ENCODE data around the gene TMEM17. TPM values are rescaled to one million over a fixed set of nuclear protein-coding genes. Genes with fewer than 3 reads are reported as not detected.

Gene TMEM17
- total and polyA plus RNA-seq, 2 donors (not counting 3 experiments of a cell fraction or from before 2014, with no cell fraction given): 0.91 to 2.0 TPM

- POLR2A ChIA-PET: no interaction called here
- no peak for FAIRE-seq
- no TSS peak for BruUV-seq (replicated peaks)
These were observed 41.9 kb upstream of the TMEM17 start for GRCh38 chr2:62547854-62548253.

More at GRCh38 chr2:62547854-62548253, 41.9 kb upstream of the TMEM17 start:
- H3K27ac ChIP-seq (ENCODE audit: insufficient read depth, low read depth, low read length): no peak overlapping the region
- intact Hi-C loops (cut with micrococcal nuclease): no loop called here
- DNase-seq (ENCODE audit: low read depth, low spot score): no peak
- no peak overlapping the region for H3K4me3 ChIP-seq (replicated peaks in 1 of 3; ENCODE audit: insufficient read depth in 1 of 3, low read depth in 1 of 3, low read length in 3 of 3)
- no peaks in the 10 kb centered on the region for H3K9me1 ChIP-seq (replicated peaks; ENCODE audit: control insufficient read depth, extremely low read depth, insufficient read depth, low read length)
- H3K36me3 ChIP-seq (ENCODE audit: control insufficient read depth in 2 of 2, extremely low read depth in 1 of 2, insufficient read depth in 2 of 2, low read length in 2 of 2): no peaks in the 10 kb centered on the region
- no peak overlapping the region for H3K9ac ChIP-seq (replicated peaks; ENCODE audit: extremely low read depth, insufficient read depth, low read length)
- no peak overlapping the region for H3K4me2 ChIP-seq (ENCODE audit: insufficient read depth, low read length)
- H2AFZ ChIP-seq (ENCODE audit: low read depth, low read length): no peak overlapping the region
- TF ChIP-seq POLR2AphosphoS5 (IDR thresholded peaks at IDR 0.05; ENCODE audit: insufficient read depth, low read depth, low read length) (no peak), CTCF (IDR thresholded peaks at IDR 0.05; ENCODE audit: extremely low read depth in 1 of 2, insufficient read depth in 1 of 2, low read depth in 1 of 2, low read length in 2 of 2) (no peak), POLR2A (IDR thresholded peaks at IDR 0.05; ENCODE audit: low read depth, low read length) (no peak), JUN (IDR thresholded peaks at IDR 0.05; ENCODE audit: borderline replicate concordance, insufficient read depth, insufficient read length, low read depth) (no peak), GATA2 (IDR thresholded peaks at IDR 0.05; ENCODE audit: insufficient read depth, insufficient read length, low read depth, low read length) (no peak), FOS (IDR thresholded peaks at IDR 0.05; ENCODE audit: borderline replicate concordance, insufficient read depth, low read length) (no peak), MYC (IDR thresholded peaks at IDR 0.05; ENCODE audit: low read depth, low read length) (no peak), EZH2 (IDR thresholded peaks at IDR 0.05; ENCODE audit: borderline replicate concordance, low read depth, low read length, severe bottlenecking) (no peak), MAX (IDR thresholded peaks at IDR 0.05; ENCODE audit: insufficient read depth, insufficient read length) (no peak)
- H4K20me1 ChIP-seq (replicated peaks; ENCODE audit: control insufficient read depth, extremely low read depth, insufficient read depth, low read length): no peaks in the 10 kb centered on the region
- dilution Hi-C loops (cut with MboI; ENCODE audit: extremely low pct_ligation_motif_present, low sequenced_read_pairs): no loop called here
- H3K9me3 ChIP-seq (replicated peaks; ENCODE audit: control insufficient read depth, insufficient read depth, low read length): no peaks in the 10 kb centered on the region
- no peaks in the 10 kb centered on the region for H3K27me3 ChIP-seq (ENCODE audit: control insufficient read depth in 2 of 2, insufficient read depth in 2 of 2, low read length in 2 of 2)
- H3K4me1 ChIP-seq (ENCODE audit: control insufficient read depth, extremely low read depth, insufficient read depth, low read length): no peaks in the 10 kb centered on the region
- CTCF ChIA-PET: interaction anchor here (1.7 kb wide), 1 partner anchor 227 kb away, joined by 3 read pairs; no protein-coding TSS in a partner anchor
- no peaks in the 10 kb centered on the region for H3K79me2 ChIP-seq (ENCODE audit: control insufficient read depth, insufficient read depth, low read length)
